HepG2 (cell line): Measurements from ENCODE around the gene RAB2B. TPM values are rescaled to one million over a fixed set of nuclear protein-coding genes. Genes with fewer than 3 reads are reported as not detected.
A peak's percentile ranks its signal among the peaks of the same experiment; 100 is the strongest.

Experiments
- AHDC1 ChIP-seq: sonication (generic); formaldehyde crosslinking; IDR thresholded peaks from 2 replicates; pipeline ENCODE4 v1.5.1; 2020; ENCODE audit warnings: mild to moderate bottlenecking, missing genetic modification reagents, borderline replicate concordance
- BHLHE40 ChIP-seq: IDR thresholded peaks from 2 replicates; pipeline ENCODE4 v1.6.1; 2011; ENCODE audit warnings: low read length, improper control_type of control experiment
- CSRNP2 ChIP-seq: sonication (generic); formaldehyde crosslinking; conservative IDR thresholded peaks from 2 replicates; pipeline ENCODE4 v1.8.0; 2022; ENCODE audit warnings: low read depth, missing genetic modification reagents
- DBP ChIP-seq: sonication (generic); formaldehyde crosslinking; IDR thresholded peaks from 2 replicates; pipeline ENCODE4 v1.4.0; 2020; ENCODE audit warnings: missing genetic modification reagents; ENCODE audit errors: not compliant biosample characterization
- ETV6 ChIP-seq: sonication (generic); formaldehyde crosslinking; conservative IDR thresholded peaks from 2 replicates; pipeline ENCODE4 v1.4.0; 2020; ENCODE audit warnings: missing genetic modification reagents
- HNRNPUL1 ChIP-seq: fragments of 200-400 bp; formaldehyde crosslinking; IDR thresholded peaks from 2 replicates; pipeline ENCODE4 v1.6.1; 2017; ENCODE audit warnings: low read depth, mild to moderate bottlenecking, low read length, moderate library complexity
- REXO4 ChIP-seq: sonication (generic); formaldehyde crosslinking; IDR thresholded peaks from 2 replicates; pipeline ENCODE4 v1.8.0; 2022; ENCODE audit warnings: missing genetic modification reagents, mild to moderate bottlenecking, borderline replicate concordance
- SMYD3 ChIP-seq: sonication (generic); formaldehyde crosslinking; IDR thresholded peaks from 2 replicates; pipeline ENCODE4 v1.8.1; 2023; ENCODE audit warnings: mild to moderate bottlenecking, missing genetic modification reagents
- SRY ChIP-seq: sonication (generic); formaldehyde crosslinking; IDR thresholded peaks from 2 replicates; pipeline ENCODE4 v1.8.0; 2022; ENCODE audit warnings: mild to moderate bottlenecking, missing genetic modification reagents
- ZBTB33 ChIP-seq: sonication (generic); formaldehyde crosslinking; IDR thresholded peaks from 2 replicates; pipeline ENCODE4 v1.4.0; 2020; ENCODE audit warnings: missing genetic modification reagents
- ZNF34 ChIP-seq: sonication (generic); formaldehyde crosslinking; IDR thresholded peaks from 2 replicates; pipeline ENCODE4 v1.4.0; 2020; ENCODE audit warnings: mild to moderate bottlenecking, missing genetic modification reagents, borderline replicate concordance
- ZNF501 ChIP-seq: sonication (generic); formaldehyde crosslinking; IDR thresholded peaks from 2 replicates; pipeline ENCODE4 v1.5.1; 2020; ENCODE audit warnings: mild to moderate bottlenecking, moderate library complexity, missing genetic modification reagents
- ZNF615 ChIP-seq: sonication (generic); formaldehyde crosslinking; IDR thresholded peaks from 2 replicates; pipeline ENCODE4 v1.5.0; 2020; ENCODE audit warnings: mild to moderate bottlenecking, missing genetic modification reagents, borderline replicate concordance
- ZSCAN31 ChIP-seq: sonication (generic); formaldehyde crosslinking; IDR thresholded peaks from 2 replicates; pipeline ENCODE4 v1.5.0; 2020; ENCODE audit warnings: low read depth, mild to moderate bottlenecking, missing genetic modification reagents
- polyA plus RNA-seq, 8 experiments: library from polyadenylated mRNA; depleted of rRNA in 3 of 8; stranded (reverse) in 7 of 8; unstranded in 1 of 8; fragments of >200 nt; fragmentation: Illumina TruSeq in 4 of 8; extraction: Trizol in 4 of 8; gene quantifications; 2 replicates each; pipeline versions ENCODE4 v1.2.1 to v1.2.3, GENCODE V29; 2011 to 2016; ENCODE audit warnings: low read depth in 4 of 8, missing spikeins in 1 of 8, mixed read lengths in 1 of 8; ENCODE audit not compliant: insufficient read depth in 1 of 8
- total RNA-seq, 5 experiments: library from RNA; depleted of rRNA; stranded (reverse); fragments of >200 nt; fragmentation: Illumina TruSeq; extraction: Trizol; gene quantifications; 2 replicates each; pipeline ENCODE4 v1.2.3, GENCODE V29; 2016; ENCODE audit warnings: low read depth in 1 of 5

Gene RAB2B
- total and polyA plus RNA-seq, 2 of the 13 experiments (the other 11 are each of a cell fraction or from before 2014, with no cell fraction given) = 36.0 to 60.6 TPM

GRCh38 chr14:21510735-21511657 is 34.2 kb upstream of the RAB2B start, which contains the start of gene METTL3 (continued):
- peak; percentile 94 for TF ChIP-seq SMYD3 (CRISPR knock-in tag)
- no peak for TF ChIP-seq DBP (CRISPR knock-in tag)
- no peak for TF ChIP-seq CSRNP2 (CRISPR knock-in tag)
- TF ChIP-seq ZNF615 (CRISPR knock-in tag) = no peak
- TF ChIP-seq BHLHE40 = no peak
- peak; percentile 98 for TF ChIP-seq ZNF501 (CRISPR knock-in tag)
- no peak for TF ChIP-seq ZBTB33 (CRISPR knock-in tag)
- TF ChIP-seq ETV6 = peak; percentile 84
- no peak for TF ChIP-seq HNRNPUL1
- TF ChIP-seq SRY (CRISPR knock-in tag) = 0 out of 2 replicates have a peak, but pooled peaks have one; percentile 73
- TF ChIP-seq AHDC1 (CRISPR knock-in tag) = peak; percentile 45; the same call in 1 of the 2 replicates
- TF ChIP-seq ZNF34 = no peak; the same call in 1 of the 2 replicates
- TF ChIP-seq REXO4 (CRISPR knock-in tag) = peak; percentile 25; the same call in 1 of the 2 replicates
- TF ChIP-seq ZSCAN31 (CRISPR knock-in tag) = peak; percentile 99
